Measurements from ENCODE around the gene MYO16. TPM values are rescaled to one million over a fixed set of nuclear protein-coding genes. Genes with fewer than 3 reads are reported as not detected.
"Not testable (repeated sequence)": the region's sequence is repeated elsewhere in the genome, so short reads cannot be mapped to it uniquely, and the experiment has no call there.

MYO16 gene
- total and polyA plus RNA-seq, 3 experiments from 2014 or later = 0.15 to 0.38 TPM; not detected in 1

DNA sequence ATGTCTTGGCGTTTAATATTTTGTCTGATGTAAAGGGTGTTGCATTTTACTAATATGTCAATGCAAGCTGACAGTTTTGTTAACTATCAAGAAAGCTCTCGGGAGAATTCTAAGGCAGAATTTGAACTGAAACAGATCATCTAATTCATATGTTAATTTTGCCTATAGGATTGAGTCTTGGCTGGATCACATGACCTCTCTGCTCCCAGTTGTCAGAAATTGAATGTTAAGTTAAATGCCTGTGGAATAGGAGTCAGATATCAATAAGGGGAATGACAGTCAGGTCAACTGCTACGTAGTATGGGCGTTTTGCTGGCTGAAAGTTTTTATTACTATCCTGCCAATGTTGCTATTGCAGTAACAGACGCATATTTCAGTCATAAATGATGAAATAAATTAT lies 358.5 kb downstream of the MYO16 start:
- Histone ChIP-seq H3K36me3 (ENCODE audit: insufficient read depth, low read length) (no peaks in the 10 kb centered on the region), H3K4me1 (ENCODE audit: insufficient read depth, low read length) (no peaks in the 10 kb centered on the region), H3K27ac (ENCODE audit: low read depth, low read length) (no peak overlapping the region), H3K9me3 (ENCODE audit: low read length) (no peaks in the 10 kb centered on the region), H3K27me3 (ENCODE audit: insufficient read depth, low read length, poor library complexity, severe bottlenecking) (no peaks in the 10 kb centered on the region), H3K4me3 (ENCODE audit: low read length) (no peak overlapping the region)
- Mint-ChIP-seq H3K36me3 (no peaks in the 10 kb centered on the region), H3K27me3 (peaks cover 0 to 2% of the 10 kb centered on the region in 2 donors), H3K4me1 (no peaks in the 10 kb centered on the region), H3K4me3 (no peak overlapping the region), H3K9me3 (peaks cover 0 to 4% (median 0%) of the 10 kb centered on the region in 5 donors), H3K27ac (no peak overlapping the region)
- DNase-seq = no peak
- ChIA-PET CTCF (no interaction called here), POLR2A (no interaction called here)

DNA sequence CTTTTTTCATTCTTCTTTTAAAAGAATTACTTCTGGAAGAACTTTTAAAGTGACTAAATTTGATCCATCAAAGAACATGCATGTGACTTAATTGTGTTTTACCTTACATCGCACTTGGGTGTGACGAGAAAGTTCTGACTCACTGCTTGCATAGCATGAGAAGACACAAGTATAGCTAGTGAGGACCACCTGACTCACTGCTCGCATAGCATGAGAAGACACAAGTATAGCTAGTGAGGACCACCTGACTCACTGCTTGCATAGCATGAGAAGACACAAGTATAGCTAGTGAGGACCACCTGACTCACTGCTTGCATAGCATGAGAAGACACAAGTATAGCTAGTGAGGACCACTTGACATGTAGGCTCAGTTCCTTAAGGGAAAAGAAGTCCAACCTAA lies 362.0 kb downstream of the MYO16 start:
- H3K4me3 ChIP-seq (ENCODE audit: low read length); H3K36me3 ChIP-seq (ENCODE audit: insufficient read depth, low read length); H3K27ac ChIP-seq (ENCODE audit: low read depth, low read length); CTCF ChIA-PET; POLR2A ChIA-PET; H3K27me3 Mint-ChIP-seq; H3K4me1 Mint-ChIP-seq; H3K4me1 ChIP-seq (ENCODE audit: insufficient read depth, low read length); H3K4me3 Mint-ChIP-seq; H3K27ac Mint-ChIP-seq; H3K36me3 Mint-ChIP-seq; H3K9me3 Mint-ChIP-seq; H3K9me3 ChIP-seq (ENCODE audit: low read length); H3K27me3 ChIP-seq (ENCODE audit: insufficient read depth, low read length, poor library complexity, severe bottlenecking); DNase-seq: not testable (repeated sequence)

DNA sequence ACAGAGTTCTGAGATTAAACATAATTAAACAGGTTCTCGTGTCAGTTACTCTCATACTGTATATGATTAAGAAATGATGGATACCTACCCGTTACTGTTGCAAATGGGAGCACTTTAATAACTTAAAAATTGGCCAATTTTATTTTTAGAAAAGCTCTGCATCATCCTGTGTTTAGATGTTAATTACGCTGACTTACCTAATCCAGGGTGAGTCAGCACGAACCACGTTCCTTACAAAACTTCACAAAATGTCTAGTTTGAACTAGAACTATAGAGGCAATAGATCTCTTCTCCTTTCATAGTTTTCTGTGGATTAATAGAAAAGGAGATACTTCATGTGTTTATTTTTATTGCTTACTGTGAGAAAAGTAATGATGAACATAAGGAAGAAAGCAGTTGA lies 363.9 kb downstream of the MYO16 start:
- no peaks in the 10 kb centered on the region for H3K4me1 Mint-ChIP-seq
- no peak overlapping the region for H3K27ac ChIP-seq (ENCODE audit: low read depth, low read length)
- no peaks in the 10 kb centered on the region for H3K36me3 ChIP-seq (ENCODE audit: insufficient read depth, low read length)
- H3K9me3 ChIP-seq (ENCODE audit: low read length) = no peaks in the 10 kb centered on the region
- no peak overlapping the region for H3K4me3 Mint-ChIP-seq
- H3K36me3 Mint-ChIP-seq = no peaks in the 10 kb centered on the region
- no peak overlapping the region for H3K4me3 ChIP-seq (ENCODE audit: low read length)
- H3K4me1 ChIP-seq (ENCODE audit: insufficient read depth, low read length) = no peaks in the 10 kb centered on the region
- peaks cover 0 to 2% of the 10 kb centered on the region in 2 donors for H3K27me3 Mint-ChIP-seq
- no peak overlapping the region for H3K27ac Mint-ChIP-seq
- H3K27me3 ChIP-seq (ENCODE audit: insufficient read depth, low read length, poor library complexity, severe bottlenecking) = no peaks in the 10 kb centered on the region
- ChIA-PET POLR2A (no interaction called here), CTCF (no interaction called here)
- no peaks in the 10 kb centered on the region for H3K9me3 Mint-ChIP-seq
- DNase-seq = no peak

DNA sequence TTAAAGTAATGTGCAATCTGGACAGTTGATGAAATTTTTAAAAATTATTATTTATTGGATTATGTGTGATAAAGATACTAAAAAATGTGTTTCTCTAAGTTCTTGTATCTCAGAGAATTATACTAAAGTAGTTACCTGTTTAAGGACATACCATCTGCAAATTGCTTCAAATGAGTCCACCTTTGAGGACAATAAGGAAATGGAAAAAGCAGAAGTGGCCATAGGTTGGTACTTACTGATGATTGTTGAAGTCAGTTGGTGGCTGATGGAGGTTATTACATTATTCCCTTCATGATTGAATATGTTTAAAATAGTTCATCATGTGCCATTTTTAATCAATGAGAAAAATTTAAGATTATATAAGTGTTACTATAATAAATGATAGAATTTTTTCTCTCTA lies 367.0 kb downstream of the MYO16 start:
- no peak overlapping the region for H3K4me3 ChIP-seq (ENCODE audit: low read length)
- no peak overlapping the region for H3K4me3 Mint-ChIP-seq
- H3K27me3 ChIP-seq (ENCODE audit: insufficient read depth, low read length, poor library complexity, severe bottlenecking) = no peaks in the 10 kb centered on the region
- no peaks in the 10 kb centered on the region for H3K9me3 ChIP-seq (ENCODE audit: low read length)
- no peaks in the 10 kb centered on the region for H3K36me3 Mint-ChIP-seq
- H3K27ac Mint-ChIP-seq = no peak overlapping the region
- CTCF ChIA-PET = no interaction called here
- H3K36me3 ChIP-seq (ENCODE audit: insufficient read depth, low read length) = no peaks in the 10 kb centered on the region
- no peak overlapping the region for H3K27ac ChIP-seq (ENCODE audit: low read depth, low read length)
- H3K9me3 Mint-ChIP-seq = no peaks in the 10 kb centered on the region
- POLR2A ChIA-PET = interaction anchor here (0.6 kb wide), 1 partner anchor 51 kb away, joined by 3 read pairs; no protein-coding TSS in a partner anchor
- no peaks in the 10 kb centered on the region for H3K4me1 Mint-ChIP-seq
- H3K27me3 Mint-ChIP-seq = peaks cover 0 to 2% of the 10 kb centered on the region in 2 donors
- no peak for DNase-seq
- no peaks in the 10 kb centered on the region for H3K4me1 ChIP-seq (ENCODE audit: insufficient read depth, low read length)

DNA sequence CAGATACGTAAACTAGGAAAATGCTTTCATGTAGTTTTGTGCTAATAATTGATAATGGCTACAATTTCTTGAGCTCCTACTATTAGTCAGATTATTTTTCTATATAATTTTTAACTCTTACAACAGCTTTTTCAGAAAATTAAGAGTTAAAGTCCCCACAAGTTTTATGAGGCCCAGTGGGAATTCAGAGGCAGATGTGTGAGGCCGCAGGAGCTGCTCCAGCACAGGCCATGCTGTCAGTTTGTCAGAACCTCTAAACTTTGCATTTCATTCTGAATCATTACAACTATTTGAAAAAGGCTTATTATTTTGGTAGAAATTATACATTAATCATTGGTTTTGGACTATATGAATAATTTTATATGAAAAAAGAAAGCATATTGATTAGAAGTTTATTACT lies 370.8 kb downstream of the MYO16 start:
- Histone ChIP-seq H3K4me3 (ENCODE audit: low read length) (no peak overlapping the region), H3K4me1 (ENCODE audit: insufficient read depth, low read length) (no peaks in the 10 kb centered on the region), H3K36me3 (ENCODE audit: insufficient read depth, low read length) (no peaks in the 10 kb centered on the region), H3K9me3 (ENCODE audit: low read length) (no peaks in the 10 kb centered on the region), H3K27me3 (ENCODE audit: insufficient read depth, low read length, poor library complexity, severe bottlenecking) (no peaks in the 10 kb centered on the region), H3K27ac (ENCODE audit: low read depth, low read length) (no peak overlapping the region)
- CTCF ChIA-PET = no interaction called here
- Mint-ChIP-seq H3K9me3 (no peaks in the 10 kb centered on the region), H3K27me3 (no peaks in the 10 kb centered on the region), H3K4me1 (no peaks in the 10 kb centered on the region), H3K36me3 (no peaks in the 10 kb centered on the region), H3K4me3 (no peak overlapping the region), H3K27ac (no peak overlapping the region)
- POLR2A ChIA-PET = no interaction called here
- DNase-seq = no peak

DNA sequence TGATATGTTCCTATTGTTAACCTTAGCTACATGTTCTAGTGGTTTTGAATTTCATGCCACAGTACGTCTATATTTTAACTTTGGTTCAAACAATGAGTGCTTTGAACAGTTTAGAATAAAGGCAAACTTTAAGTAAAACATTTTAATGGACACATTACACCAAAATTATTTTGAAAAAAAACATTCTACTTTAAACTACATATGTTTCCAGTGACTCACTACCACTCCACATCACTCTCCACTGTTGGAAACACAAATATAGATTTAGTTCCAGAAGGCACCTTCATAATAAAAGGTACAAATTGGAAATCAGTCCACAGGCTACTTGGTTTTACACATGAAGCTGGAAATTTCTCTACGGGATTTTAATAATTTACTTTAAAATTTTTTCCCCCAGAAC lies 373.5 kb downstream of the MYO16 start:
- ChIA-PET POLR2A (no interaction called here), CTCF (no interaction called here)
- Mint-ChIP-seq H3K4me3 (no peak overlapping the region), H3K27me3 (no peaks in the 10 kb centered on the region), H3K4me1 (no peaks in the 10 kb centered on the region), H3K27ac (no peak overlapping the region), H3K36me3 (no peaks in the 10 kb centered on the region), H3K9me3 (peaks cover 0 to 5% (median 1%) of the 10 kb centered on the region in 5 donors)
- DNase-seq = no peak
- H3K9me3 ChIP-seq (ENCODE audit: low read length) = no peaks in the 10 kb centered on the region
- no peak overlapping the region for H3K27ac ChIP-seq (ENCODE audit: low read depth, low read length)
- H3K4me3 ChIP-seq (ENCODE audit: low read length) = no peak overlapping the region
- H3K36me3 ChIP-seq (ENCODE audit: insufficient read depth, low read length) = no peaks in the 10 kb centered on the region
- H3K4me1 ChIP-seq (ENCODE audit: insufficient read depth, low read length) = no peaks in the 10 kb centered on the region
- no peaks in the 10 kb centered on the region for H3K27me3 ChIP-seq (ENCODE audit: insufficient read depth, low read length, poor library complexity, severe bottlenecking)

DNA sequence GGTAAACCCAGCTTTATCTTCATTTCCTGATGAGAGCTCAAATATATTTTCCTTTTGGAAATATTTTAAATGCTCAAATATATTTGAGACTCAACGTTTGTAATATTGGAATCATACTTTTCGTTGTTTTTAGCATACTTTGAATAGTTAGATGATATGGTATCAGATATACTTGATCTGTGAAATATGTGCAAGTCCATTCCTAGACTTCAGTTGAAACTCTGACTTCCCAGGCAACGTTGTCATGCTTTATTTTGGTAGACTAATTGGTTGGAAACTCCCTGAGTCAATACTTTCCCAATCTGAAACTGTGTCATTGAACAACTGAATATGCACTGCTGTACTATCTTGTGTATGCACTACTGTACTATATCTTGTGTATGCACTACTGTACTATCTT lies 378.5 kb downstream of the MYO16 start:
- H3K9me3 Mint-ChIP-seq = peaks cover 0 to 5% (median 2%) of the 10 kb centered on the region in 5 donors
- H3K4me1 ChIP-seq (ENCODE audit: insufficient read depth, low read length) = no peaks in the 10 kb centered on the region
- H3K36me3 ChIP-seq (ENCODE audit: insufficient read depth, low read length) = no peaks in the 10 kb centered on the region
- no peak overlapping the region for H3K4me3 ChIP-seq (ENCODE audit: low read length)
- no peaks in the 10 kb centered on the region for H3K27me3 ChIP-seq (ENCODE audit: insufficient read depth, low read length, poor library complexity, severe bottlenecking)
- POLR2A ChIA-PET = no interaction called here
- H3K27ac Mint-ChIP-seq = no peak overlapping the region
- CTCF ChIA-PET = no interaction called here
- no peak for DNase-seq
- no peak overlapping the region for H3K4me3 Mint-ChIP-seq
- H3K9me3 ChIP-seq (ENCODE audit: low read length) = no peaks in the 10 kb centered on the region
- H3K27me3 Mint-ChIP-seq = no peaks in the 10 kb centered on the region
- no peaks in the 10 kb centered on the region for H3K4me1 Mint-ChIP-seq
- H3K36me3 Mint-ChIP-seq = no peaks in the 10 kb centered on the region
- H3K27ac ChIP-seq (ENCODE audit: low read depth, low read length) = no peak overlapping the region

DNA sequence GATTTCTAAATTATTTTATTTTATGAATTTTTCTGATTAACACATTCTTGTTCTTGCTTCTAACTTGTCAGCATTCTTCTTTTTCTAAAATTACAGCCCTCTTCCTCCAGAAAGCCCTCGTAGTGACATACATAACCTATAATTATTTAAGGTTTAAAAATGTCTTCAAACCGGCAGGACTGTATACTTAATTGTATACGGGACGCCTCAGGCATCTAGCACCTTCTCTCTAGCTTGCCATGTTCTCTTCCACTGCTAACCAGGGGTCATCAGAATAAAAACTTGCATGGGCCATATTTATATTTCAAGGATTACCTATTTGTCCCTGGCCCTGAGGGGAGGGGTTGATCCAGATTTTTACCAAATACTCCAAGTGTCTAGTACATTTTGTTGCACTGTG lies 380.3 kb downstream of the MYO16 start:
- Histone ChIP-seq H3K4me1 (ENCODE audit: insufficient read depth, low read length) (no peaks in the 10 kb centered on the region), H3K4me3 (ENCODE audit: low read length) (no peak overlapping the region), H3K36me3 (ENCODE audit: insufficient read depth, low read length) (no peaks in the 10 kb centered on the region), H3K27me3 (ENCODE audit: insufficient read depth, low read length, poor library complexity, severe bottlenecking) (no peaks in the 10 kb centered on the region), H3K27ac (ENCODE audit: low read depth, low read length) (no peak overlapping the region), H3K9me3 (ENCODE audit: low read length) (no peaks in the 10 kb centered on the region)
- Mint-ChIP-seq H3K27ac (no peak overlapping the region), H3K4me1 (no peaks in the 10 kb centered on the region), H3K9me3 (peaks cover 0 to 5% (median 4%) of the 10 kb centered on the region in 5 donors), H3K4me3 (no peak overlapping the region), H3K27me3 (no peaks in the 10 kb centered on the region), H3K36me3 (no peaks in the 10 kb centered on the region)
- ChIA-PET CTCF (no interaction called here), POLR2A (no interaction called here)
- no peak for DNase-seq

DNA sequence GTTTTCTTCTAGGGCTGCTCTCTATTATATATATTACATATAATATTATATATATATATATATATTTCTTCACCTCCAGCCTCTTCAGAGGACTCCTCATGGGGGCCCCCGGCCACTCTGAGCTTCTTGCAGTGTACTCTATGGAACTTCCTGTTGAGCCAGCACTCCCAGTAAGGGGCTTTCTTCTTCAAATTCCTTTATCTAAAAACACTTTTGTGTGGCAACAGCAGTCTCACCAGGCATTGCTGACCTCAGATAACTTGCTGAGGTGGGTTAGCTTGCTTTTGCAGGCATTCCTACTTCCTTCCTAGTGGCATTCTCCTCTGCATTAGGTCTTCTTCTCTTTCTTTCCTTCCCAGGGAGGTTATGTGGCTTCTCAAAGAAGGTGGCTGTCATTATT lies 381.5 kb downstream of the MYO16 start:
- no peaks in the 10 kb centered on the region for H3K27me3 Mint-ChIP-seq
- Histone ChIP-seq H3K4me3 (ENCODE audit: low read length) (no peak overlapping the region), H3K27me3 (ENCODE audit: insufficient read depth, low read length, poor library complexity, severe bottlenecking) (no peaks in the 10 kb centered on the region), H3K36me3 (ENCODE audit: insufficient read depth, low read length) (no peaks in the 10 kb centered on the region), H3K9me3 (ENCODE audit: low read length) (no peaks in the 10 kb centered on the region), H3K27ac (ENCODE audit: low read depth, low read length) (no peak overlapping the region), H3K4me1 (ENCODE audit: insufficient read depth, low read length) (no peaks in the 10 kb centered on the region)
- H3K27ac Mint-ChIP-seq = no peak overlapping the region
- H3K9me3 Mint-ChIP-seq = peaks cover under 1 to 9% (median 5%) of the 10 kb centered on the region in 5 donors
- H3K4me3 Mint-ChIP-seq = no peak overlapping the region
- H3K4me1 Mint-ChIP-seq = no peaks in the 10 kb centered on the region
- H3K36me3 Mint-ChIP-seq = no peaks in the 10 kb centered on the region
- CTCF ChIA-PET = no interaction called here
- POLR2A ChIA-PET = no interaction called here
- DNase-seq = no peak

All from CD8-positive, alpha-beta memory T cell (primary cell).